Panc1 (cell line): Measurements from ENCODE around the gene BMAL1.

Source experiments
- CTCF ChIP-seq: fragments of 450-650 bp; IDR thresholded peaks from 2 replicates; pipeline ENCODE4 v1.5.1; 2017; ENCODE audit warnings: mild to moderate bottlenecking
- POLR2AphosphoS5 ChIP-seq: IDR thresholded peaks from 2 replicates; pipeline ENCODE4 v1.6.1; 2012; ENCODE audit warnings: mild to moderate bottlenecking, low read depth, low read length, moderate library complexity
- REST ChIP-seq, 2 experiments: IDR thresholded peaks; 2 replicates each; pipeline ENCODE4 v1.6.1; 2011 to 2012; ENCODE audit warnings: low read depth in 2 of 2, control low read depth in 1 of 2, low read length in 1 of 2, mild to moderate bottlenecking in 1 of 2, moderate library complexity in 1 of 2; ENCODE audit not compliant: insufficient read depth in 1 of 2
- SIN3A ChIP-seq: IDR thresholded peaks from 2 replicates; pipeline ENCODE4 v1.6.1; 2012; ENCODE audit warnings: low read depth, mild to moderate bottlenecking, low read length, moderate library complexity, borderline replicate concordance; ENCODE audit not compliant: insufficient read depth
- TCF7L2 ChIP-seq: IDR thresholded peaks from 2 replicates; pipeline ENCODE4 v1.6.1; 2011; ENCODE audit warnings: mild to moderate bottlenecking, low read depth, low read length, inconsistent platforms

GRCh38 chr11:13260963-13261588, 16.5 kb upstream of the BMAL1 start:
- TF ChIP-seq CTCF, result no peak
- TF ChIP-seq POLR2AphosphoS5, result no peak
- TF ChIP-seq REST (IDR thresholded peaks at IDR 0.05; ENCODE audit: insufficient read depth in 1 of 2, low read depth in 2 of 2, low read length in 1 of 2), result no peak
- TF ChIP-seq TCF7L2, result no peak; the same call in 1 of the 2 replicates
- no peak for TF ChIP-seq SIN3A
